ENCODE measurements around the gene BCL2L15.

GRCh38 chr1:113890816-113891215, 3.4 kb upstream of the BCL2L15 start:
- TF ChIP-seq CTCF (IDR thresholded peaks at IDR 0.05) (no peak), POLR2A (IDR thresholded peaks at IDR 0.05) (no peak)
